Measurements from ENCODE around the gene HSD11B1L.

HSD11B1L gene

DNA sequence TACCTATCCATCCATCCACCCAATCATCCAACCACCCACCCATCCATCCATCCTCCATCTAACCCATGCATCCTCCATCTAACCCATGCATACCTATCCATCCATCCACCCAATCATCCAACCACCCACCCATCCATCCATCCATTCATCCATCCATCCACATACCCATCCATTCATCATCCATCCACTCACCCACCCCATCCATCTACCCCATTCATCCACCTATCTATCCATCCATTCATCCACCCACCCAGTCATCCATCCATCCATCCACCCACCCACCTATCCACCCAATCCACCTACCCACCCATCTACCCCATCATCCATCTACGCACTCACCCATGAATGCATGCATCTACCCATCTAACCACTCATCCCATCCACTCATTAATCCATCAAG, 7.1 kb upstream of the HSD11B1L start:
- TF ChIP-seq, protein P1, sequence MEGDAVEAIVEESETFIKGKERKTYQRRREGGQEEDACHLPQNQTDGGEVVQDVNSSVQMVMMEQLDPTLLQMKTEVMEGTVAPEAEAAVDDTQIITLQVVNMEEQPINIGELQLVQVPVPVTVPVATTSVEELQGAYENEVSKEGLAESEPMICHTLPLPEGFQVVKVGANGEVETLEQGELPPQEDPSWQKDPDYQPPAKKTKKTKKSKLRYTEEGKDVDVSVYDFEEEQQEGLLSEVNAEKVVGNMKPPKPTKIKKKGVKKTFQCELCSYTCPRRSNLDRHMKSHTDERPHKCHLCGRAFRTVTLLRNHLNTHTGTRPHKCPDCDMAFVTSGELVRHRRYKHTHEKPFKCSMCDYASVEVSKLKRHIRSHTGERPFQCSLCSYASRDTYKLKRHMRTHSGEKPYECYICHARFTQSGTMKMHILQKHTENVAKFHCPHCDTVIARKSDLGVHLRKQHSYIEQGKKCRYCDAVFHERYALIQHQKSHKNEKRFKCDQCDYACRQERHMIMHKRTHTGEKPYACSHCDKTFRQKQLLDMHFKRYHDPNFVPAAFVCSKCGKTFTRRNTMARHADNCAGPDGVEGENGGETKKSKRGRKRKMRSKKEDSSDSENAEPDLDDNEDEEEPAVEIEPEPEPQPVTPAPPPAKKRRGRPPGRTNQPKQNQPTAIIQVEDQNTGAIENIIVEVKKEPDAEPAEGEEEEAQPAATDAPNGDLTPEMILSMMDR (conservative IDR thresholded peaks at IDR 0.05; ENCODE audit: low read depth, low read length): no peak
- no peak overlapping the region for H3K4me3 ChIP-seq (ENCODE audit: low read length)
- no peak for DNase-seq (ENCODE audit: low read depth)

DNA sequence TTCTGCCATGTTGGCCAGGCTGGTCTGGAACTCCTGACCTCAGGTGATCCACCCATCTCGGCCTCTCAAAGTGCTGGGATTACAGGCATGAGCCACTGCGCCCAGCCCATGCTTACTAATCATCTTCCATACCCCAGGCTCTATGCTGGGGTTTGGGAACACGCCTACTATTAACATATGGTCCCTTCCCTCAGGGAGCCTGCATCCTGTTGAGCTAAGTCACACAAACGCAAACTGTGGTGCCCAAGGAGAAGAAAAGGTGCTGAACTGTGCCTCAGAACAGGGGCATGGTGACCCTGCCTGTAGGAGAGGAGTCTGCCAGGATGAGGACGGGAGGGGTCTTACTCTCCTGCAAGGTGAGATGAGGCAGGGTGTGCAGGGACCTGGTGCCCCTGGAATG, 6.1 kb upstream of the HSD11B1L start:
- H3K4me3 ChIP-seq (ENCODE audit: low read length): no peak overlapping the region
- TF ChIP-seq, protein P1 (conservative IDR thresholded peaks at IDR 0.05; ENCODE audit: low read depth, low read length): no peak
- no peak for DNase-seq (ENCODE audit: low read depth)

DNA sequence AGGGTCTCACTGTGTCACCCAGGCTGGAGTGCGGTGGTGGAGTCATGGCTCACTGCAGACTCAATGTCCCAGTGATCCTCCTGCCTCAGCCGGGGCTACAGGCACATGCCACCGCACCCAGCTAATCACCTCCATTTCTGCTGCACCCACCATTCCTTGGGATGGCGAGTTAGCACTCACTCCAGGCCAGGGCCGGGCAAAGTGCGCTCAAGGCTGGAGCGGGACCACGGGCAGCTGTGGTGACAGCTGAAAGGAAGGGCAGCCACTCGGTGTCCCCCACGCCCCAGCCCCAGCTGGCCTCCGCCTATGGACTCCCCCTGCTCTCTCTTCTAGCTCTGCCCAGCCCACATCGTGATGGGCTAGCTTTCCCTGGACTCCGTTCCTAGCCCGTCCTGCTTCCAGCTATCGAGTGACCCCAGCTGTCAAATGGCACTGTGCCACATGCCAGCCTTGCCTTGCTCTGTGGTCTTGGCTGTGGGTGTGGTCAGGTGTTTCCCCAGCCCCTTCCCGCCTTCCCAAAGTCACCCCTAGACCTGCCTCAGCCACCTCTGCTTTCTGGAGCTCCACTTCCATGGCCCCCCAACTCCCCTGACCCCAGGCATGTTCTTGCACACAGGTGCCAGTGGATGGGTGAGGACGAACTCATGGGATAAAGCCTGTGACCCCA, 4.6 kb upstream of the HSD11B1L start:
- no peak overlapping the region for H3K4me3 ChIP-seq (ENCODE audit: low read length)
- no peak for DNase-seq (ENCODE audit: low read depth)
- TF ChIP-seq, protein P1 (conservative IDR thresholded peaks at IDR 0.05; ENCODE audit: low read depth, low read length): no peak

DNA sequence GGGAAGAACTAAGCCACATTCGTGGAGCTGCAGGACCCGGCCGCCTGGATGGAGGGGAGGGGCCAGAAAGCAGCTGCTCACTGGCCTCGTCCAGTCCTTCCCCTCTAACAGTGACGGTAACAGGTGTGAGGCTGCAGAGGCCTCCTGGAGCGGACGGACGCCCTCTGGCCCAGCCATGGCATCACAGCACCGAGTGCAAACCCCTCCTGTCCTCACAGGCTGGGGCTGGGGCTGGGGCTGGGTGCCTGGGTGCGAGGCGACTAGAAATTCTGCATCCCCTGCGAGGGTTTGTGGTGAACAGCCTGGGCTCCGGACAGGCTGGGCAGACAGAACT, 4.1 kb upstream of the HSD11B1L start:
- no peak for DNase-seq (ENCODE audit: low read depth)
- TF ChIP-seq, protein P1 (conservative IDR thresholded peaks at IDR 0.05; ENCODE audit: low read depth, low read length): no peak
- H3K4me3 ChIP-seq (ENCODE audit: low read length): no peak overlapping the region

DNA sequence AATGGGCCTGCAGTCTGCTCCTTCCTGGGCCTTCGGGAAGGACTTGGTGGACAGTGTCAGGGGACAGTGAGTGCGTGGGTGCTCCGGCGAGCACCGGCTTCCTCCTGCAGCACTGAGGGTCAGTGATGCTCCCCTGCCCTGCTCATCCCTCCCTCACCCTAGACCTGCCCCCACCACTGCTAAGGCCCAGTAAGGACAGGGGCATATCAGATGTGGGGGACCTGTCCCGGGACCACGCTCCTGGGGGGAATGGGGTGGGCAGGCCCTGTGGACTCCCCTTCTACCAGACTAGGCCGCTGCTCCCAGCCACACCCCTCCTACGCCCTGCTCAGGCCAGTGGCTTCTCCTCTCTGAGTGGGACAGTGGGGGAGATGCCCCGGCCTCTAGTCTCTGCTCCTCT, 3.7 kb upstream of the HSD11B1L start:
- TF ChIP-seq, protein P1 (conservative IDR thresholded peaks at IDR 0.05; ENCODE audit: low read depth, low read length): no peak
- no peak overlapping the region for H3K4me3 ChIP-seq (ENCODE audit: low read length)
- no peak for DNase-seq (ENCODE audit: low read depth)

DNA sequence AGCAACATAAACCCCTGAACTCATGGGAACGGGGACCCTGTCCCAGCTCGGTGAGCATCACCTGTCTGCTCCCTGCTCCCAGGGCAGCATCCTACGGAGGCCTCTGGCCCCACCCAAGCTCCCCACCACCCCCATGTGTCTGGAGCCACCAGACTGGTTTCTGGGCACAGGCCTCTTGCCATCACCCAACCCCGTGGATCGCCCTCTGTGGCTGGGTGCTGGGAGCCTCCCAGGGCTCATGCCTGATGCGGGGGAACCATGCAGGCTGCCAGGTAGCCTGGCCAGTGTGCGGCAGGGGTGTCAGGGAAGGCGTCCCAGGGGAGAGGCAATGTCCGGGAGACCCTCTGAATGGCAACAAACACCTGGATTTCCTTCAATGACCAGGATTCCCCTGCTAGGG, 3.2 kb upstream of the HSD11B1L start:
- no peak for DNase-seq (ENCODE audit: low read depth)
- TF ChIP-seq, protein P1 (conservative IDR thresholded peaks at IDR 0.05; ENCODE audit: low read depth, low read length): no peak
- H3K4me3 ChIP-seq (ENCODE audit: low read length): no peak overlapping the region

DNA sequence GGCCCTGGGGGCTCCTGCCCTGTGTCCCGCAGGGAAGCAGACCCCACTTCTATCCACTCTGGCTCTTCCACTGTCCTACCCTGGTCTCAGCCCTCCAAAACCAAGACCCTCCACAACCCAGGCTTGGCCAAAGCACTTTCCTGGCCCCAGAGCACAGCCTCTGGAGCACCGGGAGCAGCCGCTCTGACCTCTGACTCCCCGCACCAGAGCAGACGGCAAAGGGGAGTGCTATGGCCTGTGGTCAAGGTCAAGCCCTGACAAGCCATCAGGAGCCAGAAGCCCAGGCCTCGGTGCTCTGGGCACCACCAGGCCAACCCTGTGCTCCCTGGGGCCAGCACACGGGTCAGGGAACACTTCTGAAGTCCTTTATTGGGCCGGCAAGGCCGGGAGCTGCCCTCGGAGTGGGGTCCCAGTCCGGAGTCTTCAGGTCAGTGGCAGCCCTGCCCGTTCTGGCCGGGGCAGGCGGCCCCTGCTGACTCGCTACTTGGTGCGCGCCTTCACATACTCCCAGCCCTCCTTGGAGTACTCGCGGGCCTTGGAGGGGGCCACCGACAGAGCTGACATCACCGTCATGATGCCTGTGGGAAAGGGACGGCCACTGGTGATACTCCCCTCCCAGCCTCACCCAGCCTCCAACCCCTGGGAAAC, 2.6 kb upstream of the HSD11B1L start:
- no peak for DNase-seq (ENCODE audit: low read depth)
- no peak overlapping the region for H3K4me3 ChIP-seq (ENCODE audit: low read length)
- TF ChIP-seq, protein P1 (conservative IDR thresholded peaks at IDR 0.05; ENCODE audit: low read depth, low read length): no peak

Data from retinal pigment epithelial cell (primary cell).